HCT116 (cell line): ENCODE measurements around the gene CGGBP1. TPM values are rescaled to one million over a fixed set of nuclear protein-coding genes. Genes with fewer than 3 reads are reported as not detected.

Experiments
- ATAC-seq: fragments of 200-7000 bp; cut with Tn5 transposase; 2 replicates; pipeline ENCODE4 v1.9.1; 2020; ENCODE audit warnings: mild to moderate bottlenecking, moderate library complexity
- BruUV-seq: library from RNA; stranded (reverse); fragments of 400-500 nt; replicated peaks from 2 replicates; lab custom pipeline; 2021; lab: Mats Ljungman, UMichigan
- CTCF ChIA-PET: fragments of 300-600 bp; sonication (Branson Sonifier 250); formaldehyde crosslinking; loops from one replicate; lab custom pipeline; 2021; ENCODE audit warnings: antibody characterized with exemption; lab: Charles Lee
- POLR2A ChIA-PET: fragments of 300-600, 350-600 bp; sonication (Branson Sonifier 250); formaldehyde crosslinking; loops from one replicate; lab custom pipeline; 2021; ENCODE audit warnings: antibody characterized with exemption; lab: Charles Lee
- RAD21 ChIA-PET, 2 experiments: fragments of 300-600 bp; sonication (Branson Sonifier 250); formaldehyde crosslinking; loops; one replicate each; lab custom pipeline; 2023; ENCODE audit warnings: low total read pairs in 2 of 2; ENCODE audit not compliant: uncharacterized antibody in 2 of 2, unreplicated experiment in 2 of 2, low non-redundant PET in 1 of 2; lab: Charles Lee
- DNase-seq: peaks from one replicate; pipeline ENCODE4 v3.0.0-alpha.2; 2010; ENCODE audit warnings: low read depth, low spot score
- H2AFZ ChIP-seq: fragments of 200-600 bp; shearing (Covaris generic), sonication (generic); 2 replicates; pipeline ENCODE4 v1.6.1; 2017; ENCODE audit warnings: low read depth, mixed run types, mixed read lengths, antibody characterized with exemption, low read length; ENCODE audit not compliant: poor library complexity, severe bottlenecking
- H3K27ac ChIP-seq: 2 replicates; pipeline ENCODE4 v1.5.1; 2012; ENCODE audit warnings: low read depth, low read length
- H3K27me3 ChIP-seq: fragments of 200-600 bp; sonication (generic); 2 replicates; pipeline ENCODE4 v1.6.1; 2016; ENCODE audit warnings: mixed run types, low read length, mixed read lengths; ENCODE audit not compliant: insufficient read depth
- H3K36me3 ChIP-seq, 2 experiments: fragments of 200-500 bp in 1 of 2; fragments of 200-600 bp in 1 of 2; sonication (Bioruptor generic) in 1 of 2; sonication (generic) in 1 of 2; 2 replicates each; pipeline versions ENCODE4 v1.5.1 to v1.6.1; 2014 to 2016; ENCODE audit warnings: low read length in 2 of 2, inconsistent platforms in 1 of 2, mixed read lengths in 1 of 2, mixed run types in 1 of 2; ENCODE audit not compliant: insufficient read depth in 2 of 2, control insufficient read depth in 1 of 2
- H3K4me1 ChIP-seq, 2 experiments: fragments of 200-600 bp in 1 of 2; sonication (generic) in 1 of 2; 2 replicates each; pipeline versions ENCODE4 v1.5.1 to v1.6.1; 2012 to 2017; ENCODE audit warnings: low read length in 2 of 2, inconsistent platforms in 1 of 2, mild to moderate bottlenecking in 1 of 2, mixed read lengths in 1 of 2, mixed run types in 1 of 2, moderate library complexity in 1 of 2; ENCODE audit not compliant: insufficient read depth in 2 of 2, control insufficient read depth in 1 of 2
- H3K4me2 ChIP-seq: fragments of 200-600 bp; sonication (generic); 2 replicates; pipeline ENCODE4 v1.6.1; 2017; ENCODE audit warnings: mixed run types, low read length, mixed read lengths
- H3K4me3 ChIP-seq, 2 experiments: fragments of 200-600 bp in 1 of 2; sonication (generic) in 1 of 2; replicated peaks in 1 of 2; 2 replicates each; pipeline ENCODE4 v1.5.1; 2011 to 2016; ENCODE audit warnings: low read length in 2 of 2, control low read depth in 1 of 2, low read depth in 1 of 2, mild to moderate bottlenecking in 1 of 2, mixed read lengths in 1 of 2, mixed run types in 1 of 2
- H3K79me2 ChIP-seq: fragments of 200-600 bp; sonication (generic); 2 replicates; pipeline ENCODE4 v1.6.1; 2017; ENCODE audit warnings: mild to moderate bottlenecking, mixed run types, low read length, moderate library complexity, mixed read lengths; ENCODE audit not compliant: insufficient read depth
- H3K9ac ChIP-seq: fragments of 200-600 bp; sonication (generic); 2 replicates; pipeline ENCODE4 v1.6.1; 2016; ENCODE audit warnings: low read length, mixed read lengths
- H3K9me2 ChIP-seq: fragments of 200-600 bp; sonication (generic), shearing (Covaris generic); 2 replicates; pipeline ENCODE4 v1.6.1; 2017; ENCODE audit warnings: mixed run types, mild to moderate bottlenecking, moderate library complexity; ENCODE audit not compliant: insufficient read depth
- H3K9me3 ChIP-seq, 2 experiments: fragments of 200-500 bp in 1 of 2; fragments of 200-600 bp in 1 of 2; sonication (Bioruptor generic) in 1 of 2; sonication (generic) in 1 of 2; 2 replicates each; pipeline ENCODE4 v1.6.1; 2014 to 2017; ENCODE audit warnings: low read length in 2 of 2, mixed read lengths in 2 of 2, inconsistent platforms in 1 of 2, low read depth in 1 of 2, mild to moderate bottlenecking in 1 of 2, mixed run types in 1 of 2, moderate library complexity in 1 of 2; ENCODE audit not compliant: control insufficient read depth in 1 of 2, insufficient read depth in 1 of 2
- H4K20me1 ChIP-seq: fragments of 200-600 bp; sonication (generic), shearing (Covaris generic); 2 replicates; pipeline ENCODE4 v1.6.1; 2017; ENCODE audit warnings: mixed run types, mild to moderate bottlenecking, moderate library complexity; ENCODE audit not compliant: insufficient read depth
- ELF1 ChIP-seq: IDR thresholded peaks from 2 replicates; pipeline ENCODE4 v1.6.1; 2012; ENCODE audit warnings: low read depth, borderline replicate concordance
- JUND ChIP-seq: IDR thresholded peaks from 2 replicates; pipeline ENCODE4 v1.6.1; 2012
- POLR2AphosphoS5 ChIP-seq: IDR thresholded peaks from 2 replicates; pipeline ENCODE4 v1.6.1; 2011; ENCODE audit warnings: mild to moderate bottlenecking, low read depth, low read length, moderate library complexity
- RAD21 ChIP-seq: IDR thresholded peaks from 2 replicates; pipeline ENCODE4 v1.6.1; 2012; ENCODE audit warnings: low read depth, mild to moderate bottlenecking
- SRF ChIP-seq: IDR thresholded peaks from 2 replicates; pipeline ENCODE4 v1.6.1; 2012; ENCODE audit warnings: low read depth
- ZNF274 ChIP-seq: fragments of 200-500 bp; sonication (Bioruptor generic); IDR thresholded peaks from 2 replicates; pipeline ENCODE4 v1.6.1; 2014; ENCODE audit warnings: mild to moderate bottlenecking, low read depth, low read length, inconsistent platforms
- intact Hi-C: fragments of 100-400 bp; cut with micrococcal nuclease; formaldehyde crosslinking; loops from 2 replicates; pipeline ENCODE4 v1.10.0; 2022
- total RNA-seq: library from RNA; stranded (reverse); gene quantifications from one replicate; pipeline ENCODE4 v1.2.1, GENCODE V29; 2021; ENCODE audit not compliant: unreplicated experiment
- TF ChIP-seq, protein P1 (sequence below), 3 experiments: fragments of 200-600 bp in 1 of 3; sonication (generic) in 1 of 3; IDR thresholded peaks in 2 of 3; conservative IDR thresholded peaks in 1 of 3; 2 replicates each; pipeline ENCODE4 v1.5.1; 2012 to 2017; ENCODE audit warnings: low read depth in 2 of 3, low read length in 2 of 3, antibody characterized with exemption in 1 of 3, borderline replicate concordance in 1 of 3, control low read depth in 1 of 3, mild to moderate bottlenecking in 1 of 3, mixed read lengths in 1 of 3, mixed run types in 1 of 3, moderate library complexity in 1 of 3; ENCODE audit not compliant: insufficient read depth in 1 of 3

CGGBP1 gene
- total RNA-seq, 1 experiment from 2014 or later = 52.7 TPM

DNA sequence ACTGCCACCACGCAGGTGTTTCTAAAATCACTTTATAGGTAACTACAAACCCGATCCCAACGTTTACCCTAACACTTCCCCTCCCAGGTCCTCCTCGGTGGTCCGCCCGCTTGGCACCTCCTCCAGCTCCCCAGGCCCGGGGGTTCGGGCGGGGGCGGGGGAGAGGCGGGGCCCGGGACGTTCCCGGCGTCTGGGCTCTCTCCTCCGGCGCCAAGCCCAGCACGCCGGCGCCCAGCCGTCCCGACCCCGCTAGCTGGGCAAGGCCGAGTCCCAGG is 562 bp downstream of the CGGBP1 start:
- RAD21 ChIA-PET = no interaction called here
- DNase-seq (no peak), ATAC-seq (no peak; the same call in 1 of the 2 replicates)
- no peaks in the 10 kb centered on the region; the same call in 1 of the 2 replicates for H4K20me1 ChIP-seq
- H3K9me2 ChIP-seq = no peaks in the 10 kb centered on the region
- CTCF ChIA-PET = interaction anchor here (0.9 kb wide), 1 partner anchor 53 kb away, joined by 3 read pairs; no protein-coding TSS in a partner anchor
- H3K27me3 ChIP-seq = no peaks in the 10 kb centered on the region
- H3K4me2 ChIP-seq = peak overlapping the region; percentile 79
- H2AFZ ChIP-seq = no peak overlapping the region
- H3K4me3 ChIP-seq = peak overlapping the region; percentile 81 to 90
- H3K27ac ChIP-seq = peak overlapping the region; percentile 86
- H3K9me3 ChIP-seq = no peaks in the 10 kb centered on the region
- intact Hi-C loops = loop anchor here (2.0 kb wide), 1 partner anchor 91 kb away; the partner anchor contains the start of gene C3orf38
- H3K4me1 ChIP-seq = peaks cover 0 to 15% of the 10 kb centered on the region in 2 experiments; a peak in 2 of 4 replicates
- H3K36me3 ChIP-seq = peaks cover 6 to 13% of the 10 kb centered on the region in 2 experiments
- TF ChIP-seq ELF1 (no peak), ZNF274 (no peak)
- POLR2A ChIA-PET = interaction anchor here (1.3 to 1.4 kb wide), 2 partner anchors 26 to 50 kb away, joined by 4 to 5 read pairs; no protein-coding TSS in a partner anchor
- H3K9ac ChIP-seq = peak overlapping the region; percentile 60
- BruUV-seq = no TSS peak
- H3K79me2 ChIP-seq = peaks cover 59% of the 10 kb centered on the region

DNA sequence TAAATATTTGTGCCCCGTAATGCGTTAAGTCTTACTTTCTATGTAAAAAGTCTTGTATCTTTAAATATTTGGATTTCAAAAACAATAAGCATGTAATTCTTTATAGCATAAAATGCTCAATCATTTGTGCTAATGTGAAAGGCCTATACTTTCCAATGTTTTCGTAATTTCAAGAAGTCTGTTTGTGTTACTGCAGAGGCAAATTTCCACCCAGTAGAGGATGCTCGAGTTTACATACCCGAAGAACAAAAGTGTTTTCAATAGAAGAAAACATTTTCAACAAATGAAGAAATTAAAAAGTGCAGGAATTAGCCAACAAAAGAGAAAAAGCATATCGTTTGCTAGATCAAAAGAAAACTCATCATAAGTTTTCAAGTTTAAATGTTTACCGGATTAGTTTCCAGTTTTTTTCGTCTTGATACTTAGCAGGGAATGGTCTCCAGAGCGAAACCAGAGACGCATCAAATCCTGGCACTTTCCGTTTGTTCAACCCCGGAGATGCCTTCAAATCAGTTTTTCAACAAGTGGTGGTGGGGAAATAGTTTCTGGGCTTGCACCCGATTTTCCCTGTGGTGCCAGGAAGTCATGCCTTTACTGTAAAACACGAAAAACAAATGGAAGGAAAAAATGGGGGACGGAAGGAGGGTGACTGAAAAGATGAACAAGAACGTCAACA is 1.0 kb downstream of the CGGBP1 start:
- TF ChIP-seq, protein P1, sequence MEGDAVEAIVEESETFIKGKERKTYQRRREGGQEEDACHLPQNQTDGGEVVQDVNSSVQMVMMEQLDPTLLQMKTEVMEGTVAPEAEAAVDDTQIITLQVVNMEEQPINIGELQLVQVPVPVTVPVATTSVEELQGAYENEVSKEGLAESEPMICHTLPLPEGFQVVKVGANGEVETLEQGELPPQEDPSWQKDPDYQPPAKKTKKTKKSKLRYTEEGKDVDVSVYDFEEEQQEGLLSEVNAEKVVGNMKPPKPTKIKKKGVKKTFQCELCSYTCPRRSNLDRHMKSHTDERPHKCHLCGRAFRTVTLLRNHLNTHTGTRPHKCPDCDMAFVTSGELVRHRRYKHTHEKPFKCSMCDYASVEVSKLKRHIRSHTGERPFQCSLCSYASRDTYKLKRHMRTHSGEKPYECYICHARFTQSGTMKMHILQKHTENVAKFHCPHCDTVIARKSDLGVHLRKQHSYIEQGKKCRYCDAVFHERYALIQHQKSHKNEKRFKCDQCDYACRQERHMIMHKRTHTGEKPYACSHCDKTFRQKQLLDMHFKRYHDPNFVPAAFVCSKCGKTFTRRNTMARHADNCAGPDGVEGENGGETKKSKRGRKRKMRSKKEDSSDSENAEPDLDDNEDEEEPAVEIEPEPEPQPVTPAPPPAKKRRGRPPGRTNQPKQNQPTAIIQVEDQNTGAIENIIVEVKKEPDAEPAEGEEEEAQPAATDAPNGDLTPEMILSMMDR (IDR thresholded peaks at IDR 0.05 in 2 of 3, conservative IDR thresholded peaks at IDR 0.05 in 1 of 3; ENCODE audit: borderline replicate concordance in 1 of 3, insufficient read depth in 1 of 3, low read depth in 2 of 3, low read length in 2 of 3) = no peak
- TF ChIP-seq ELF1 (no peak), JUND (no peak), RAD21 (no peak), POLR2AphosphoS5 (no peak), SRF (no peak)
- TF ChIP-seq, all 23 proteins: peak for 0
- Histone ChIP-seq H3K9me3 (no peaks in the 10 kb centered on the region), H3K4me1 (peaks cover 0 to 15% of the 10 kb centered on the region in 2 experiments; a peak in 2 of 4 replicates), H3K79me2 (peaks cover 55% of the 10 kb centered on the region), H3K4me3 (peak overlapping the region; percentile 81 to 90), H3K9ac (peak overlapping the region; percentile 60), H3K27me3 (no peaks in the 10 kb centered on the region), H4K20me1 (no peaks in the 10 kb centered on the region; the same call in 1 of the 2 replicates), H3K27ac (peak overlapping the region; percentile 86; the same call in 1 of the 2 replicates), H2AFZ (no peak overlapping the region), H3K4me2 (peak overlapping the region; percentile 79), H3K9me2 (no peaks in the 10 kb centered on the region), H3K36me3 (peaks cover 6 to 13% of the 10 kb centered on the region in 2 experiments)
- DNase-seq (no peak), ATAC-seq (no peak)
- ChIA-PET POLR2A (interaction anchor here (1.3 to 1.4 kb wide), 2 partner anchors 26 to 51 kb away, joined by 4 to 5 read pairs; no protein-coding TSS in a partner anchor), RAD21 (no interaction called here), CTCF (interaction anchor here (0.9 kb wide), 1 partner anchor 53 kb away, joined by 3 read pairs; no protein-coding TSS in a partner anchor)
- intact Hi-C loops = loop anchor here (2.0 kb wide), 1 partner anchor 91 kb away; the partner anchor contains the start of gene C3orf38
- BruUV-seq = TSS peak; percentile 69
